GM12801 (cell line): ENCODE results near the gene MOB3C.

Experiments used
- TF ChIP-seq, protein P1 (sequence below): IDR thresholded peaks from one replicate; pipeline ENCODE4 v1.5.1; 2011; ENCODE audit warnings: control low read depth; ENCODE audit not compliant: insufficient read length; ENCODE audit errors: extremely low read depth

MOB3C gene

DNA sequence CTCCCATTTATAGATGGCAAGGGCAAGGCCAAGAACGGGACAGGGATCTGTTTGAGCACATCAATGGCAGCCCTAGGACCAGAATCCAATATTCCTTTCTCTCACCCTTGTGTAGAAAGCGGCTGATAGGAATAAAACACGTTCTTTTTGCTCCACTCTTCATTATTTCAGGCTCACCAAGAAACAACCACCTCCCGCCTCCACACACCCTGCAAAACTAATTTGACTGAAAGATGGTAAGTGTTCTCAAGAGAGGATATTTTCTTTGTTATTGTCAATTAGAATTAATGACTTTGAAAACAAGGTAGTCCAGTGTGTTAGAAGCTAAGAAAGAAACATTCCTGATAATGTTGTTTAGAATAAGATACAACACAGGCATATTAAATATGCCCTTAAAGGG is 53.3 kb downstream of the MOB3C start:
- TF ChIP-seq, protein P1, sequence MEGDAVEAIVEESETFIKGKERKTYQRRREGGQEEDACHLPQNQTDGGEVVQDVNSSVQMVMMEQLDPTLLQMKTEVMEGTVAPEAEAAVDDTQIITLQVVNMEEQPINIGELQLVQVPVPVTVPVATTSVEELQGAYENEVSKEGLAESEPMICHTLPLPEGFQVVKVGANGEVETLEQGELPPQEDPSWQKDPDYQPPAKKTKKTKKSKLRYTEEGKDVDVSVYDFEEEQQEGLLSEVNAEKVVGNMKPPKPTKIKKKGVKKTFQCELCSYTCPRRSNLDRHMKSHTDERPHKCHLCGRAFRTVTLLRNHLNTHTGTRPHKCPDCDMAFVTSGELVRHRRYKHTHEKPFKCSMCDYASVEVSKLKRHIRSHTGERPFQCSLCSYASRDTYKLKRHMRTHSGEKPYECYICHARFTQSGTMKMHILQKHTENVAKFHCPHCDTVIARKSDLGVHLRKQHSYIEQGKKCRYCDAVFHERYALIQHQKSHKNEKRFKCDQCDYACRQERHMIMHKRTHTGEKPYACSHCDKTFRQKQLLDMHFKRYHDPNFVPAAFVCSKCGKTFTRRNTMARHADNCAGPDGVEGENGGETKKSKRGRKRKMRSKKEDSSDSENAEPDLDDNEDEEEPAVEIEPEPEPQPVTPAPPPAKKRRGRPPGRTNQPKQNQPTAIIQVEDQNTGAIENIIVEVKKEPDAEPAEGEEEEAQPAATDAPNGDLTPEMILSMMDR, result no peak

GRCh38 chr1:46562498-46562897 is 54.1 kb downstream of the MOB3C start:
- TF ChIP-seq, protein P1, result no peak

DNA sequence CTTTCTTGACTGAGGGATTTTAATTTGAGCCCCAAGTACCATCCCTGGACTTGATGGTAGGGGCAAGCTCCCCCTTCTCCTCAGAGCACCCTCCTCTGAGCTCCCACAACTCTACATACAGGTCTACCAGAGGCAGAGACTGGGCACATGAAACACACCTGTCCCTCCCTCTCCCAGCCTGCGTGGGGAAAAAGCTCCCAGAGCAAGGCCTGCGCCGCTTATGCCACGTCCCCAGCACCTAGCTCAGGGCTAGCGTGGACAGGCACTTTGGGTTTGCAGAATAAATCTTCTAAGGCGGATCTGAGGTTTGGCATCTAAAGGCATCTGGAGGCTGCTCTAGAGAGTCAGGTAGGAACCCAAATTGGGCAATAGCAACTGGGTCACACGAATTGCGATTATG is 57.6 kb downstream of the MOB3C start:
- TF ChIP-seq, protein P1, result no peak

- TF ChIP-seq, protein P1, result no peak
These were observed 58.3 kb downstream of the MOB3C start for GRCh38 chr1:46558141-46558963.
